ENCODE data around the gene LIPA.

DNA sequence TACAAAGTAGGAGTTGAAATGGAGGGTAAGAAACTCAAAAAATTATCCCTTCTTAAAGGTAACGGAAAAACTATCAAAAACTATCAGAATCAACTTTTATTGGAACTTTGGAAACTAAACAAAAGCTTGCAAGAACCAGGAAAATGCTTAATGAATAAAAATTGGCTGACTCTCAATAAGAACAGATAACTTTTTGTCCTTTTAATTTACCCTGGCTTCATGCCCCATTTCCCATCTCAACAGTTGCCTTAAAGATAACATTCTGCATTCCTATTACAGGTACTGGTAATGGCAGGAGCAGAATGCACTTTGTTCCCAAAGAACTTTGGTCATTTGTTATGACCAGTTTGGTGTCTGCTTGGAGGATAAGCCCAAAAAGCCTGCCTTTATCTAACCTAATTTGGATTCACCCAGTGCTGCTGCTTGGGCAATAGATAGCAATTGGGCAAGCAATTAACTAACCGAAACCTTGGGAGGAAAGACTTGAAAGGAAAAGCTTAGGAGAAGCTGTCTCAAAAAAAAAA lies 62.3 kb downstream of the LIPA start:
- TF ChIP-seq POLR2A (IDR thresholded peaks at IDR 0.05) = no peak
- TF ChIP-seq, protein P1, sequence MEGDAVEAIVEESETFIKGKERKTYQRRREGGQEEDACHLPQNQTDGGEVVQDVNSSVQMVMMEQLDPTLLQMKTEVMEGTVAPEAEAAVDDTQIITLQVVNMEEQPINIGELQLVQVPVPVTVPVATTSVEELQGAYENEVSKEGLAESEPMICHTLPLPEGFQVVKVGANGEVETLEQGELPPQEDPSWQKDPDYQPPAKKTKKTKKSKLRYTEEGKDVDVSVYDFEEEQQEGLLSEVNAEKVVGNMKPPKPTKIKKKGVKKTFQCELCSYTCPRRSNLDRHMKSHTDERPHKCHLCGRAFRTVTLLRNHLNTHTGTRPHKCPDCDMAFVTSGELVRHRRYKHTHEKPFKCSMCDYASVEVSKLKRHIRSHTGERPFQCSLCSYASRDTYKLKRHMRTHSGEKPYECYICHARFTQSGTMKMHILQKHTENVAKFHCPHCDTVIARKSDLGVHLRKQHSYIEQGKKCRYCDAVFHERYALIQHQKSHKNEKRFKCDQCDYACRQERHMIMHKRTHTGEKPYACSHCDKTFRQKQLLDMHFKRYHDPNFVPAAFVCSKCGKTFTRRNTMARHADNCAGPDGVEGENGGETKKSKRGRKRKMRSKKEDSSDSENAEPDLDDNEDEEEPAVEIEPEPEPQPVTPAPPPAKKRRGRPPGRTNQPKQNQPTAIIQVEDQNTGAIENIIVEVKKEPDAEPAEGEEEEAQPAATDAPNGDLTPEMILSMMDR (IDR thresholded peaks at IDR 0.05) = no peak
